ENCODE measurements around the gene DNHD1. TPM values are rescaled to one million over a fixed set of nuclear protein-coding genes. Genes with fewer than 3 reads are reported as not detected.
A peak's percentile ranks its signal among the peaks of the same experiment; 100 is the strongest.

Gene DNHD1
- total RNA-seq, 1 experiment from 2014 or later: 10.6 TPM

- TF ChIP-seq, protein P1, sequence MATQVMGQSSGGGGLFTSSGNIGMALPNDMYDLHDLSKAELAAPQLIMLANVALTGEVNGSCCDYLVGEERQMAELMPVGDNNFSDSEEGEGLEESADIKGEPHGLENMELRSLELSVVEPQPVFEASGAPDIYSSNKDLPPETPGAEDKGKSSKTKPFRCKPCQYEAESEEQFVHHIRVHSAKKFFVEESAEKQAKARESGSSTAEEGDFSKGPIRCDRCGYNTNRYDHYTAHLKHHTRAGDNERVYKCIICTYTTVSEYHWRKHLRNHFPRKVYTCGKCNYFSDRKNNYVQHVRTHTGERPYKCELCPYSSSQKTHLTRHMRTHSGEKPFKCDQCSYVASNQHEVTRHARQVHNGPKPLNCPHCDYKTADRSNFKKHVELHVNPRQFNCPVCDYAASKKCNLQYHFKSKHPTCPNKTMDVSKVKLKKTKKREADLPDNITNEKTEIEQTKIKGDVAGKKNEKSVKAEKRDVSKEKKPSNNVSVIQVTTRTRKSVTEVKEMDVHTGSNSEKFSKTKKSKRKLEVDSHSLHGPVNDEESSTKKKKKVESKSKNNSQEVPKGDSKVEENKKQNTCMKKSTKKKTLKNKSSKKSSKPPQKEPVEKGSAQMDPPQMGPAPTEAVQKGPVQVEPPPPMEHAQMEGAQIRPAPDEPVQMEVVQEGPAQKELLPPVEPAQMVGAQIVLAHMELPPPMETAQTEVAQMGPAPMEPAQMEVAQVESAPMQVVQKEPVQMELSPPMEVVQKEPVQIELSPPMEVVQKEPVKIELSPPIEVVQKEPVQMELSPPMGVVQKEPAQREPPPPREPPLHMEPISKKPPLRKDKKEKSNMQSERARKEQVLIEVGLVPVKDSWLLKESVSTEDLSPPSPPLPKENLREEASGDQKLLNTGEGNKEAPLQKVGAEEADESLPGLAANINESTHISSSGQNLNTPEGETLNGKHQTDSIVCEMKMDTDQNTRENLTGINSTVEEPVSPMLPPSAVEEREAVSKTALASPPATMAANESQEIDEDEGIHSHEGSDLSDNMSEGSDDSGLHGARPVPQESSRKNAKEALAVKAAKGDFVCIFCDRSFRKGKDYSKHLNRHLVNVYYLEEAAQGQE (IDR thresholded peaks at IDR 0.05; ENCODE audit: insufficient read depth in 1 of 2, low read depth in 2 of 2, low read length in 1 of 2): no peak
- TF ChIP-seq POLR2AphosphoS5 (IDR thresholded peaks at IDR 0.05; ENCODE audit: low read depth, low read length): no peak
- TF ChIP-seq TCF7L2 (IDR thresholded peaks at IDR 0.05; ENCODE audit: low read depth, low read length): no peak
- no peak for TF ChIP-seq SIN3A (IDR thresholded peaks at IDR 0.05; ENCODE audit: borderline replicate concordance, insufficient read depth, low read depth, low read length)
- TF ChIP-seq CTCF (IDR thresholded peaks at IDR 0.05): no peak
- H3K4me3 ChIP-seq (ENCODE audit: low read depth in 2 of 2, low read length in 2 of 2): no peak overlapping the region
- no peaks in the 10 kb centered on the region for H3K4me1 ChIP-seq (ENCODE audit: control insufficient read depth, insufficient read depth, low read length)
- H3K27ac ChIP-seq (ENCODE audit: low read length): no peak overlapping the region
- H3K36me3 ChIP-seq (ENCODE audit: control insufficient read depth, insufficient read depth, low read length): no peaks in the 10 kb centered on the region
- no peaks in the 10 kb centered on the region for H3K27me3 ChIP-seq (ENCODE audit: control insufficient read depth, insufficient read depth, low read length)
- ChIA-PET CTCF (no interaction called here), POLR2A (no interaction called here)
- no peaks in the 10 kb centered on the region for H3K9me3 ChIP-seq (ENCODE audit: control insufficient read depth, insufficient read depth, low read depth, low read length)
- ATAC-seq (0 out of 2 replicates have a peak, but pooled peaks have one; percentile 9), DNase-seq (ENCODE audit: low read depth, low spot score) (no peak)
- intact Hi-C loops (cut with micrococcal nuclease; ENCODE audit: unreplicated experiment) (loop anchor here (10.0 kb wide), 1 partner anchor 728 kb away; no protein-coding TSS in a partner anchor), in situ Hi-C loops (cut with HindIII; ENCODE audit: low pct_unique_long_range_greater_than_20kb, low sequenced_read_pairs) (no loop called here)
- no TSS peak for BruUV-seq (replicated peaks)
These were observed 69.8 kb downstream of the DNHD1 start for GRCh38 chr11:6566704-6567370.

GRCh38 chr11:6567371-6567745 lies 70.3 kb downstream of the DNHD1 start:
- ATAC-seq (no peak), DNase-seq (ENCODE audit: low read depth, low spot score) (no peak)
- H3K27ac ChIP-seq (ENCODE audit: low read length): no peak overlapping the region
- intact Hi-C loops (cut with micrococcal nuclease; ENCODE audit: unreplicated experiment) (loop anchor here (10.0 kb wide), 1 partner anchor 727 kb away; no protein-coding TSS in a partner anchor), in situ Hi-C loops (cut with HindIII; ENCODE audit: low pct_unique_long_range_greater_than_20kb, low sequenced_read_pairs) (no loop called here)
- no peaks in the 10 kb centered on the region for H3K36me3 ChIP-seq (ENCODE audit: control insufficient read depth, insufficient read depth, low read length)
- no peaks in the 10 kb centered on the region for H3K4me1 ChIP-seq (ENCODE audit: control insufficient read depth, insufficient read depth, low read length)
- H3K27me3 ChIP-seq (ENCODE audit: control insufficient read depth, insufficient read depth, low read length): no peaks in the 10 kb centered on the region
- H3K4me3 ChIP-seq (ENCODE audit: low read depth in 2 of 2, low read length in 2 of 2): no peak overlapping the region
- BruUV-seq (replicated peaks): no TSS peak
- ChIA-PET POLR2A (no interaction called here), CTCF (no interaction called here)
- TF ChIP-seq POLR2AphosphoS5 (IDR thresholded peaks at IDR 0.05; ENCODE audit: low read depth, low read length) (no peak), TCF7L2 (IDR thresholded peaks at IDR 0.05; ENCODE audit: low read depth, low read length) (no peak), CTCF (IDR thresholded peaks at IDR 0.05) (no peak), SIN3A (IDR thresholded peaks at IDR 0.05; ENCODE audit: borderline replicate concordance, insufficient read depth, low read depth, low read length) (no peak)
- TF ChIP-seq, protein P1 (IDR thresholded peaks at IDR 0.05; ENCODE audit: insufficient read depth in 1 of 2, low read depth in 2 of 2, low read length in 1 of 2): no peak
- no peaks in the 10 kb centered on the region for H3K9me3 ChIP-seq (ENCODE audit: control insufficient read depth, insufficient read depth, low read depth, low read length)

All from Panc1 (cell line).